GM18508 (cell line): ENCODE results near the gene PAQR9.
"Not testable (repeated sequence)": the region's sequence is repeated elsewhere in the genome, so short reads cannot be mapped to it uniquely, and the experiment has no call there.

Source experiments
- ATAC-seq: cut with Tn5 transposase; IDR thresholded peaks from one replicate; pipeline ENCODE4 v1.9.1; 2021; ENCODE audit warnings: moderate number of reproducible peaks; ENCODE audit not compliant: insufficient read depth, unreplicated experiment

Gene PAQR9, protein sequence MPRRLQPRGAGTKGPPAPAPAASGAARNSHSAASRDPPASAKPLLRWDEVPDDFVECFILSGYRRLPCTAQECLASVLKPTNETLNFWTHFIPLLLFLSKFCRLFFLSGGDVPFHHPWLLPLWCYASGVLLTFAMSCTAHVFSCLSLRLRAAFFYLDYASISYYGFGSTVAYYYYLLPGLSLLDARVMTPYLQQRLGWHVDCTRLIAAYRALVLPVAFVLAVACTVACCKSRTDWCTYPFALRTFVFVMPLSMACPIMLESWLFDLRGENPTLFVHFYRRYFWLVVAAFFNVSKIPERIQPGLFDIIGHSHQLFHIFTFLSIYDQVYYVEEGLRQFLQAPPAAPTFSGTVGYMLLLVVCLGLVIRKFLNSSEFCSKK

DNA sequence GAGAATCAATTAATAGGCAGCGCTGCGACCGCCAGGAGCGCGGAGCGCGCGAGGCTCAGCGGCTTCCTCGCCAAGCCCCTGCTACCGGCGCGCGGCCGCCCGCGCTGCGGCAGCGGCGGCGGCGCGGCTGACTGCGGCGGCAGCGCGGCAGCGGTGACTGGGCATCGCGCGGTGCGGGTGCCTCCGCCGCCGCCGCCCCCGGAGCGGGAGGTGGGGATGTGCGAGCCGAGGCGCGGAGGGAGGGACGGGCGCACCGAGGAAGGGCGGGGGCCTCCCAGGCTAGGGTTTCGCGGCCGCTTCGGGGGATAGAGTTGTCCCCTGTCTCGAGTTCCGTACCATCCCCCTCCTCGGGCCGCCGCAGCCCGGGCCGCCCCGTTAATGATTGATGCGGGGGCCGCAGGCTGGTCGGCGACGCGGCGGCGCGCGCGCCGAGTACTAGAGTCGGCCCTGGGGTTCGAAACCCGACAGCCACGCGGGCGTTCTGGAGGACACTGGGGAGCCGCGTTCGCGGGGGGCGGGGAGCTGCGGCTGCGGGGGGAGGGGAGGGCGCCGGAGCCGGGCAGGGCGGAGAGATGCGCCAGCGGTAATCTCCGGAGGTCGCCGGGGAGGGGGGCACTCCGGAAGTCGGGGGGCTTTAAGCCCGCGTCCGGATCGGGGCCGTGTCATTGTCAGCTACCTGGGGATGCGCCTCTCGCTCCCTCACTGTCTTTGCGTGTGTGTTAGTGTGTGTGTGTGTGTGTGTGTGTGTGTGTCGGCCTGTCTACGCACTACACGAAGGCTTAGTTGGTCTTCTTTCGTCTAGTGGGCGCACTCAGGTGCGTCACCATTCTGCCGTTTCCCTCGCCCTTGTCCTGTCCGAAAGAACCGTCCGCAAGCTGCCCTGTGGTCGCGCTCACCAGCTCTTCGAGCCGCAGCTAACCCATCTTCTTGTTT, at the start of gene PAQR9:
Gene PAQR9, minus strand, starts transcription at position 159 of the 933 bp plus-strand sequence. CDS start 338 bp downstream, outside the sequence.
- ATAC-seq: no peak

DNA sequence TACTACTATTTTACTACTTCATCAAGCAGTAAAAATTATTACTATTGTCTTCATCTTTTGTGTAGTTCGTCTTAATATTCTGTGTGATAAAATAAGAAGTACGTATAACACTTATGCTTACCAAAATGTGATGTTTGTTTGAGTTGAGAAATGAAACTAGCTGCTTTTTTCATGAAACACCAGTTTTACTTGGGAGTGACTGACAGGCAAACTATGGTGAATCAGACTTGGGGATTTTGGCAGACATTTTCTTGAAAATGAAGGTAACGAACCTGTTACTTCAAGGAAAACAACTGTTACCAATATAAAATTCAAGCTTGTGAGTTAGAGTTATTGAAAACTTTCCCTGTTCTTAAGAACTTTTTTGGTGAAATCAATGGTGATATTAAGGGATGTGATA, 48.2 kb upstream of the PAQR9 start:
- no peak for ATAC-seq

DNA sequence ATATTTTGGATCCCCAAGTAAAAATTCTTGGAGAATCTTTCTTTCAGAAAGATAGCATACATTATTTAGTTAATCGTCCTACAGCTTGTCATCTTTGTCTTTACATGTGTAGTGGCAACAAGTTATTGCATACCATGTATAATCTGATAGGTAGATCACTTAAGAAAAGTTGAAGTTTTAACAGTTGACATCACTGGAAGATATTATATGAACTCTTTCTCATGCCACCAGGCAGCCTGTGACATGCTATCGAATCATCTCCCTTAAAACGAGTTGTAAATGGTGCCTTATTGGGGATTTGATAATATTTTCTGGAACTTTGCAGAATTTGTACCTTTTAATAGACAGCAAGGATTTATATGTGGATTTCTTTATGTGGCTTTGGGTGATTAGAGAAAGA, 46.5 kb upstream of the PAQR9 start:
- ATAC-seq: no peak

DNA sequence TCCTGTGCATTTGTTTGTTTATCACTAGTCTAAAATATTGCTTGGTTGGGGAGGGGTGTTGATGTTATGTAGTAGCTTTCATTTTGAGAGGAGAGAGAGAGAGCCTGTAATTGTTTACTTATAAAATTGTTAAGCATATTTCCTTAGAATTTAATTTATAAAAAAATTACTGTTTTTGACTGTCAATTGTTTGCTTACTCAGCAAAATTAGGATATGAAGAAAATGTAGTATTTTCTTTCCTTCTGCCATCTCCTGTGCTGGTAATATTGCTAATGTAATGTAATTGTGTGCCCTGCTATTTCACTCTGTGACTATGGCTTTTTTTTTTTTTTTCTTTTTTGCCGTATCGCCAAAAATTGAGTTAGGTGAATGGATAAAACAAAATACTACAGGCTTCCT, 41.3 kb upstream of the PAQR9 start:
- no peak for ATAC-seq

DNA sequence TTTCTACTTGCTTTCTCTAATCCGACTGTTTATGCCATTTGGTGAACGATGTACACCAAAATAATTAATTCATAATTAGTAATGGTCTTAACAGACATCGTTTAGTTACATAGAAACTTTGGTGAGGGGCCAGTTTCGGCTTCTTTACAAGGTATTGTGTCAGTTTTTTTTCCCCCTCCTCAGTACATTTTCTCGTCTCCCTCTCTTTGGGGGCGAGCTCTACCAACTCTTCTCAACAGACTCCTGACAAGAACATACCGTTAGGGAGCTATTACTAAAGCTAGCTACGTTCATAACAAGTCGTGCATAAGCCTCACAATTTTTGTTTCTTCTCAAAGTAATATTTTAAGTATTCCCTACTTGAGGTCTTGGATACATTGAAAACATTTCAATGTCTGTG, 39.3 kb upstream of the PAQR9 start:
- no peak for ATAC-seq

DNA sequence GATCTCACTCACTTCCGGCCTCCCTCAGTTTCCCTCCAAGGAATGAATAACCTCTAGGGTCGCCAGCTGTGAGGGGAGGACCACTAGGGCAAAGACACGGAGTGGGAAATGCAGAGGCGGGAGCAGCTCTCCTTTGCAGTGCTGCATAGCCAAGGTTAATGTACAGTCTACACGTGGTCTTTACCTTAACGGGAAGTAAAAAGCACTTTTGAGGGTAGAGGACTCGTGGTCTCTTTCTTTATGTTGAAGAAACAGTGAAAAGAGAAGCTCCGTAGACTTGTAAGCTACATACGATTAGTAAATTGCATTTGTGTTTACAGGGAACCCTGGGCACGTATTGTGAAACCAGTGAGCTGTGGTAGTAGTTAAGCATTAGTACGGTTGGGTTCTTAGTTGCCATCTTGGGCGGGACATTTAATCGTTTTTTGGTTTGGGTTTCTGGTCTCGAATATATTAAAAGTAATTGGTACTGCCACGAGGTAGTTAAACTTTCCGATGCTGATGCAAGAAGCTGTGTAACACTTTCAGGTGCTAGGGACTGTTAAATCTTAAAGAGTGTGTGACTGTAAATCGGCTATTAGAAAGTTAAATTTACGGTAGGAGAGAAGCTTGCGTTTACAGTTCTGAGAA, 38.7 kb upstream of the PAQR9 start:
- peak; percentile 11 for ATAC-seq

DNA sequence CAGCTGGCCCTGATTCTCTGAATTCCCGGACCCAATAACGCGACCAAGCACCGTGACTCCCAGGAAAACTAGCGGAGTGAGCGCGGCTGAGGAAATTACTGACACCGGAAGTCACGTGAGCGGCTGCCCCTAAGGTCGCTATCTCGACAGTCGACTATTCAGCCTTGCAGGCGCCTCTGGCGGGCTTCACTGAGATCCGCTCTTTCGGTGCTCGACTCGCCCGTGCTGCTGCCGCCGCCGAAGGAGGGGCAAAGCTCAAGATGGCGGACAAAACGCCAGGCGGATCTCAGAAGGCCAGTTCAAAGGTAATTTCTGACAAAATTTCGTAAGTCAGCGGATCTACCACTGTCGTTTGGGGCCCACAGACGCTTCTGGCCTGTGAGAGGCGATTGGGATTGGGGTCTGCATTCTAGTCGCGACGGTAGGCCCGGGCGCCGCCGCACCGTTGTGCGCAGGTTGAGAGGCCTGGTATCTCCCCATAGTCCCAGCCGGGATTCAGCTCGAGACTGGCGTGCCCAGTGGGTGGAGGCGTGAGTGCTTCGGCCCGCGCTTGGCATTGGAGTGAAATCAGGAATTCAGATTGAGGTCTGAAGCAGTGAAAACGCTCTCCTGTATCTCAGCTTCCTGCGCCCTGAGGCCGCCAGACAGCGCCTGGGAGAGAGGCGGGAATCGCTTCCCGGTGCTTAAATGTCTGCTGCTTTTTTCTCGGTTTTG, 38.1 kb upstream of the PAQR9 start, which contains the start of gene U2SURP:
Gene U2SURP, plus strand, starts transcription at position 202 of the 714 bp plus-strand sequence. Its CDS starts 59 bp downstream, at position 261.
- peak; percentile 67 for ATAC-seq

DNA sequence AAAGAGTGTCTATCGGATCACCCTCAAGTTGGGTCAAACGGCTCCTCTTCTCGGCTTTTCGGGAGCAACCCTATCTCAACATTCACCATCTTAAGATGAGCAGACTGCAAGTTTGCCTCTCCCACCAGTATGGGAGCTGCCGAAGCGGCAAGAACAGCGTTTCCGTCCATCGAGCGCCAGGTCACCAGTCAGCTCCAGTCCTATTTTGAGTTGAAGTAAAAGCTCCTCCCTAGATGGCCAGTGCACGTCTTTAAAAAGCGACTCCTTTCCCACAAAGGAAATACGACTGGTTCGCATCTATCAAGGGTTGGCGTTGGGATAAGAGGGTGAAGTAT, 37.5 kb upstream of the PAQR9 start:
- peak; percentile 50 for ATAC-seq

DNA sequence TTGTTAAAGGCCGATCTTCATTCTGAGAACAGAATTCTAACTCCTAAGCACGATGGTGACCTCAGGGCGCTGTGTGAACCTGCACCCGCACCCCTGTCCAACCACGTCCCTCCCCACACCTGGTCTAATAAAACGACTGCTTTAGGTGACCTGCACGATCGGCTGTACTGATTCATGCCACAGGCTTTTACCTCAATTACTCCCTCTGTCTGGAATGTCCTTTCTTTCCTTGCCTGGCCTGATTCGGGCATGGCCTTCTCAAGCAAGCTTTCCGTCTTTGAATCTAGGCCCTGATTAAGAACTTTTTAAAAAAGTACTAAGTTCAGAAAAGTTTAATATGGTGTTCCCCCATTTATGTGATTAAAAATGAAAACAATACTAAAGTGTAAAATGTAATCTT, 37.1 kb upstream of the PAQR9 start:
- ATAC-seq: no peak

DNA sequence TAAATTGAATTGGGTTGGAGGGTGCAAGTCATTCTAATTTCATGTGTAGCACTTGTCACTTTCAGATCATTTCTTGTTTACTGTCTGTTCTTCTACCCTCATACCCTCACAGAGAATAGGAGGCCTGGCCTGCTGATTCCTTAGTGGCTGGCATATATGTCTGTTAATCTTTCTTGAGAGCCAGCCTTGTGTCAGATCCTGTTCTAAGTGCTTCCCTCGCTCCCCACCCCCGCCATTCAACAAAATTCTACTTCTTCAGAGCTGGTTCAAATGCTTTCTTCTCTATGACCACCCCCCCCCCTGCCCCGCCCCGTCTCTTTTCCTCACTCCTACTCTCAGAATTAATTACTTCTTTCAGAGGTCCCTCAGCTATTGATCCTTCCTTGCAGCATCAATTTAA, 36.4 kb upstream of the PAQR9 start:
- no peak for ATAC-seq

DNA sequence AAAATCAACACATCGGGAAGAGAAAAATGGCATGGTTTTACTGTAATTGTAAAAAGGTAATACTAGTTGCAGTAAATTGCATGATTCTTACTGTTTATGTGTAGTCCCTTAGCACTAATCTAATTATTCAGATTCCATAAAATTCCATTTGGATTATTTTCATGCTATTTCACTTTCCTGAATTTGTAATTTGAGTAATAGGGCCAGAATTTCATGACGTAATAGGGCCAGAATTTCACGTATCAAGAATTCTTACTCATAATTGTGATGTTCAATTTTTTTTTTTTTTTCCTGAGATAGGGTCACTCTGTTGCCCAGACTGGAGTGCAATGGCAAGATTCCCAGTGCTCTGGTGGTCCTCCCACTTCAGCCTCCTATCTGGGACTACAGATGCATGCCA, 35.0 kb upstream of the PAQR9 start:
- no peak for ATAC-seq

DNA sequence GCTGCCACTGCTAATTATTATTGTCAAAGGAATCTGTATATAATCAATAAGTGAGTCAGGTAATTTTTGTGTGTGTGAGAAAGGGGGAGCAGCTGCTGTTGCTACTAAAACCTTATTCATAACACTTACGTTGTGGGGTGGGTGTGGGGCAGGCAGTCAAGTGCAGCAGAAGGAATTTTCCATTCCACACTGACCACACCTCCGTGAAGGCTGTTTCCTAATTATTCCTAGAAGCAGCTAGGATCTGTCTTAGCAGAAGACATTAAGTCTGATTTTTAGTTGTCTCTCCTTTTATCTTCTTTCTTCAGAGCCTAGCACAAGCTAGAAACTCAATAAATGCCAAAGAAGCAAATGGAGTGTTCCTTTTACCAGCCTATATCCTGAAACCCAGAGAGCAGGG, 33.9 kb upstream of the PAQR9 start:
- no peak for ATAC-seq

DNA sequence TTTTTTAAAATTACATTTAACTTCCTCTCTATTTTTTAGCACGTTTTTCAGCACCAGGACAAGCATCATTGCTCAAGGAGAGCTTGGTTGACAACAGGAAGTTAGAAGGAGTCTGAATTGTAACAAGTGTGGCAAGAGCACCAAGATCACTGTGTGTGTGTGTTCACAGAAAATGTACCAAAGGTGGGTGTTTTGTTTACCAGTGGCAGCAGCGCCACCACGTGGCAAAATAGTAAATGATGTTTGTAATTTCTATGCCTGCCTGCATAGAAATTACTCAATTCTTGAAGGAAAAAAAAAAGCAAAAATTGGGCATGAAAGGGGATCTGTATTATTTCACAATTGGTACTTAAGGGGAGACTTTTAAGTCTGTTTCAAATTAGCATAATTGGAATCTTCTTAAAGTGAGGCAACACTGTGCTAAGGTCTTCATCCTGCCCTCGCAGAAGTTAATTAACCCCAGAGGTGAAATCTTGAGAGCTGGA, 30.5 kb upstream of the PAQR9 start:
- no peak for ATAC-seq

DNA sequence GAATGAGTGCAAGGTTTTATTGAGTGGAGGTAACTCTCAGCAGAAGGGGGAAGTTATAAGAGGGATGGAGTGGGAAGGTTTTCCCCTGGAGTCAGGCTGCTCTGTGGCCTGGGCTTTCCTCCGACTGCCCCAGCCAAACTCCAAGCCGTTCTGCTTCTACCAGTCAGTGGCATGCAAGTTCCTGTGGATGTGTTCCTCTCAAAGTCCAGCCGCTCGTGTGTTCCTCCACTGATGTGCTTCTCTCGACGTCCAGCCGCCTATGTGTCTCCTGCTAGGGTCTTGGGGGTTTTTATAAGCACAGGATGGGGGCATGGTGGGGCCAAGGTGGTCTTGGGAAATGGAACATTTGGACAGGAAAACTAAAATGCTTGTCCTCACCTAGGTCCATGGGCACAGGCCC, 28.8 kb upstream of the PAQR9 start:
- ATAC-seq: no peak

DNA sequence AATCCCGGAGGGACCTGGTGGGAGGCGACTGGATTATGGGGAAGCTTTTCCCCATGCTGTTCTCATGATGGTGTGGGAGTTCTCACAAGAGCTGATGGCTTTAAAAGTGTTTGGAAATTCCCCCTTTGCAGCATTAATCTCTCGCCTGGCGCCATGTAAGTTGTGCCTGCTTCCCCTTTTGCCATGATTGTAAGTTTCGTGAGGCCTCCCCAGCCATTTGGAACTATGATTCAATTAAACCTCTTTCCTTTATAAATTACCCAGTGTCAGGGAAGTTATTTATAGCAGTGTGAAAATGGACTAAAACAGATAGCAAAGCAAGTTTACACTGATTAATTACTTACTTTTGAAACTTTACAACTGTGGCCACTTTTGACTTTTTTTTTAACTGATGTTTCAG, 27.2 kb upstream of the PAQR9 start:
- no peak for ATAC-seq

DNA sequence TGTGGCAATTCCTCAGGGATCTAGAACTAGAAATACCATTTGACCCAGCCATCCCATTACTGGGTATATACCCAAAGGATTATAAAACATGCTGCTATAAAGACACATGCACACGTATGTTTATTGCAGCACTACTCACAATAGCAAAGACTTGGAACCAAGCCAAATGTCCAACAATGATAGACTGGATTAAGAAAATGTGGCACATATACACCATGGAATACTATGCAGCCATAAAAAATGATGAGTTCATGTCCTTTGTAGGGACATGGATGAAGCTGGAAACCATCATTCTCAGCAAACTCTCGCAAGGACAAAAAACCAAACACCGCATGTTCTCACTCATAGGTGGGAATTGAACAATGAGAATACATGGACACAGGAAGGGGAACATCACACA, 25.4 kb upstream of the PAQR9 start:
- ATAC-seq: not testable (repeated sequence)

DNA sequence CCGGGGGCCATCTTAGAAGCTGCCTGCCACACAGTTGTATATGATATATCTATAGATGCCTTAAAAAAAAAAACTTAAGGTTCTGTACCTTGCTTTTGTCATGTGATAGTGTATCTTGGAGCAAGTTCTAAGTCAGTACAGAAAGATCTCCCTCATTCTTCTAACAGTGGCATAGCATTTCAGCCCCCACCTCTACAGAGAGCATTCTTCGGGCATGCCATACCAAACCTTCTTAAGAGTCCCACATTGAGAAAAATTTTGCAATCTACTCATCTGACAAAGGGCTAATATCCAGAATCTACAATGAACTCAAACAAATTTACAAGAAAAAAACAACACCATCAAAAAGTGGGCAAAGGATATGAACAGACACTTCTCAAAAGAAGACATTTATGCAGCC, 24.7 kb upstream of the PAQR9 start:
- ATAC-seq: not testable (repeated sequence)

DNA sequence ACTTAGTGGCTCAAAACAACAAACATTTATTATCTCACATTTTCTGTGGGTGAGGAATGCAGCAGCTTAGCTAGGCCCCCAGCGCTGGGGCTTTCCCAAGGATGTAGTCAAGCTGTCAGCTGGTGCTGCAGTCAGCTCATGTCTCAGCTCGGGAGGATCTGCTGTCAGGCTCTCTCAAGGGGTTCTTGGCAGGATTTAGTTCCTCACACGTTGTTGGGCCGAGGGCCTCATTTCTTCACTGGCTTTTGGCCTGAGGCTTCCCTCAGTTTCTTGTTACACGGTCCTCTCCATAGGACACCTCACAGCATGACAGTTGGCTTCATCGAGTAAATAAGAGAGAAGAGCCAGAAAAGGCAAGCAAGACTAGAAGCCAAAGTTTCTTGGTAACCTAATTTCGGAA, 24.2 kb upstream of the PAQR9 start:
- peak; percentile 58 for ATAC-seq

DNA sequence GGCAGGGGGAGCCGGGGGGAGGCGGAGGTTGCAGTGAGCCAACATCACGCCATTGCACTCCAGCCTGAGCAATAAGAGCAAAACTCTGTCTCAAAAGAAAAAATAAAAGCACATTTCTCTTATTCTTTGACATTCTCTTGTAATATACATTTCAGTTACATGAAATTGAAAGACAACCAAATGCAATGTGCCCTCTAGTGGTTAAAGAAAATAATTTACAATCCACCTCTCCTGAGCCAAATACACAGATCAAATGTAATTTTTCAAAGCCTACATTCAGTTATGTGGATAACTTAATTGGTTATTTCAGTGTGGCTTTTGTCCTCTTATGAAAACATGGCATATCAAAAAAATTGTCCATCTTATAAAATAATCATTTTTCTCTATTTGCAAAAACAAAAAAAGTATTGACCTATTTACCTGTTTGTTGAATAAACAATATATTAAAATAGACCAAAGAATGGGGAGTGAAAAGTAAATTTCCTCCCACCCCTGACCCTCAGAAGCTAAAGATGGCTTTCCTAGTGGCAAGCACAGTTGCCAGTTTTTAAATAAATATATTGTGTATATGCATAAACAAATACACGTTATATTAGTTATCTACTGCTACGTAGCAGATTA, 23.7 kb upstream of the PAQR9 start:
- ATAC-seq: no peak

DNA sequence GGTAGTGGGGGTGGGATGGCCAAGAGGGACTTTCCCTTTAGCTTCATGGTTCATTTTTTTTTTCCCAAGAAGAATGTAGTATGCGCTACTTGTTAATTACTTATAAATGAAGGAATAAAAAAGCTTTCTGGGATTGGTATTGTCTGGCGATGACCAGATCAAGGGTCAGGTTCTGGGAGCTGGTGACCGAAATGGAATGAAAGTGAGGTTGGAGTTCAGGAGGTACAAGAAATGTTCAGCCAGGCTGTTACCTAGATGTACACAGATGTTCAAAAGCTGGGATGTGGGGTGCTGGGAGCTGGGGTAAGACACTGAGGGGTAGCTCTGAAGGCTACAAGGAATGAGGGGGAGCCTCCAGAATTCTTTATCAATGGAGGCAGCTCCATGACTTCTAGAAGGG, 20.8 kb upstream of the PAQR9 start:
- no peak for ATAC-seq
